GM21526 (cell line): Measurements from ENCODE around the gene LAMB1.
"Not testable (repeated sequence)": the region's sequence is repeated elsewhere in the genome, so short reads cannot be mapped to it uniquely, and the experiment has no call there.

Experiments
- ATAC-seq: cut with Tn5 transposase; IDR thresholded peaks from one replicate; pipeline ENCODE4 v1.9.1; 2021; ENCODE audit warnings: moderate library complexity; ENCODE audit not compliant: unreplicated experiment, low FRiP score

Gene LAMB1

DNA sequence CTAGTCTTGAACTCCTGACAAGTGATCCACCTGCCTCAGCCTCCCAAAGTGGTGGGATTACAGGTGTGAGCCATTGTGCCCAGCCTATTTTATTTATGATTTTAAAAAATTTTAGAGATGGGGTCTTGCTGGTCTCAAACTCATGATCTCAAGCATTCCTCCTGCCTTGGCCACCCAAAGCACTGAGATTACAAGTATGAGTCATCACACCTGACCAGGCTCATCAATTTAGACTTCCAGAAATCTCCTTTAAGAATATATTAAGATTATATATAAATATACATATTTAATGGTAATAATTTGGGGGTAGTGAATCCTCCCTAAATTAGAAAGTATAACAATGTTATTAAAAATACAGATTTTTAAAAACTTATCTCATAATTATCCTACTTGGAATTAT lies 29.1 kb downstream of the LAMB1 start:
- no peak for ATAC-seq

DNA sequence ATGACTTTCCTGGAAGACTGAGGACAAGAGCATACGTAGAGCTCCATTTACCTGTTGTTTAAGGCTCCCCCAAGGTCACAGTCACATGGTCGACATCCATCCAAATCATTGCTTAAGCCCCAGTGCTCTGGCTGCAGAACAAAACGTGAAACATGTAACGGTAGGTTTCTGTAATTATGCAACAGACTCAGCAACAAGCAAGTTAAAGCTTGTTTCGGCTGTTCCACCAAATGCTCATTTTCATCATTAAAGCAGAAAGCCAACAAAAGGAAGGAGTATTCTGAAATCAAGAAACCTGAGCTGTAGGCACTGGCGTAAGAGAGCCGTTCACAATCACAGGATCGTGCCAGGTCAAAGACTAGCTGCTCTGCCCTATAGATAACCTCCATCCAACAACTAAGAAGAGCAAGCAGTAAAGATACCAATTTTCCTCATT lies 30.0 kb downstream of the LAMB1 start:
- no peak for ATAC-seq

- no peak for ATAC-seq
Measured at GRCh38 chr7:107972075-107972482, 30.9 kb downstream of the LAMB1 start.

DNA sequence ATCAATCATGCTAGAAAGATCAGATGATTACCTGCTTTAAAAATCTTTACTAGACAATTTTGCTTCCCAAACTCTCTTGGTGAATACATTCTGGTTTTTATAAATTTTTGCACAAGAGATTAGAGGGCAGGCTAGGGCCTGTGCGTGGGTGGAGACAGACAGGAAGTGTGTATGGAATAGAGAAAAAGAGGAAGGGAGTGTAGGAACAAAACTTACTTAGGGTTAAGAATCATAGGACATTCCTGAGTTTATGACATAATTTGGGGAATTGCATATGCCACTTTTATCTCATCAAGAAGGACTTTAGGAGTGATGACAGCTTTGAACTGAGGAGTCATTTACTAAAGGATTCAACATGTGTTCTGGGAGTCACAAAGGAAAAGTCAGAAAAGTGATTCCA lies 31.3 kb downstream of the LAMB1 start:
- ATAC-seq = no peak

DNA sequence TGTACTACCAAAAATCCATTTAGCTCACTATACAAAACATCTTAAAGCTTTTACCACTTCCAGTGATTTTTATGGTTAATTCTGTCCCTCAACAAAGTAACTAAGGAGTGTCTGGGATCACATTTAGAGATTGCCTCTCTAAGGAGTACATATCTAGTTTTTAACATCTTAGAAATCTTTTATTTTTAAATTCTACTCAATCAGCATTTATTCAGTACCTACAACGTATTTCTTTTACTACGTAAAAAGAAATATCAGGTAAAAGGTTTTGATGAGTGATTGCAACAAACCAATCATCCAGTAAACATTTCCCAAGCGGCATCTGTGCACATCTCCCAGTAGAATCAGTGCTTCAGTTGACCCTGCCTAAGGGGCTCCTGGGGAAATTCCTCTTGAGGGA lies 31.9 kb downstream of the LAMB1 start:
- ATAC-seq = no peak

DNA sequence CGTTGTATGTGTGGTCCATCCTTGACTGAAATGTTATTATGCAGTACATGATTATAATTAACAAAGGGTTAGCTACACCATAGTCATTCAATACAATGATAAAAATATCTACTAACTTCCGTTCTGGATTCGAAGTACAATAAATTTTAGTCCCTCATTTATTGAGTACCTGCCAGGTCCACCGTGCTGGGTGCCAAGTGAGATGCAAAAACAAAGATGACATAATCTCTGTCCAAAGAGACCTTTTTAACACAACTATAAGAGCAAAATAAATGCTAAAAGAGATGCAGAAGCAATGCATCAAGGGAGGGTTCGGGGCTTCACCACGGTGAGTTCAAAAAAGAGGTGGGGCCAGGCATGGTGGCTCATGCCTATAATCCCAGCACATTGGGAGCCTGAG lies 33.1 kb downstream of the LAMB1 start:
- ATAC-seq = no peak

DNA sequence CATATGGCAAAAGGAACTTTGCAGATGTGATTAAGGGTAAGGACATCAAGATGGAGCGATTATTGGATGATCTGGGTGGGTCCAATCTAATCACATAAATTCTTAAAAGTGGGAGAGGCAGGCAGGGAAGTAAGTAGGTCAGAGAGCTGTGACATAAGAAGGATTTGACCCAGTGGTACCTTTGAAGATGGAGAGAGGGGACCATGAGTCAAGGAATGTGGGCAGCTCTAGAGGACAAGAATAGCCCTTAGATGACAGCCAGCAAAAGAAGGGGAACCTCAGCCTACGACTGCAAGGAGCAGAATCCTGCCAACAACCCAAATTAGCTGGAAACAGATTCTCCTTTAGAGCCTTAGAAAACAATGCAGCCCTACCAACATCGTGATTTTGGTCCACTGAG lies 34.5 kb downstream of the LAMB1 start:
- ATAC-seq = no peak

GRCh38 chr7:107967420-107967819 lies 35.5 kb downstream of the LAMB1 start:
- no peak for ATAC-seq

DNA sequence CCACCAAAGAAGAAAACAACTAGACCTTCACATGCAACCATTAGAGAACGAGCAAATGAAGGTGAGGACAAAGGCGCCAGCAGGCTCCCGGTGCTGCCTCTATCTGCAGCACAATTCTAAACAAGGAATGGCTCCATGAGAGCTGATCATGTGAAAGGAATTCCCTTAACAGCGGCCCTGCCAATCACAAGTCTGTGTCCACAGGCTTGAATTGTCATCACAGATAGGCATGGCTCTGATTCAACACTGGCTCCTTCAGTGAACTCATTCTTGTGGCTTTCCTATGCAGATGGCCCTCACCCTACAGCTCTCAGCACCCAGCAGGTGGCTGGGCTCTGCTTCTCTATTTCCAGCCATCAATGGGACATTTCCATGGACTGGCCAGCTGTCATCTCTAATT lies 36.2 kb downstream of the LAMB1 start:
- no peak for ATAC-seq

DNA sequence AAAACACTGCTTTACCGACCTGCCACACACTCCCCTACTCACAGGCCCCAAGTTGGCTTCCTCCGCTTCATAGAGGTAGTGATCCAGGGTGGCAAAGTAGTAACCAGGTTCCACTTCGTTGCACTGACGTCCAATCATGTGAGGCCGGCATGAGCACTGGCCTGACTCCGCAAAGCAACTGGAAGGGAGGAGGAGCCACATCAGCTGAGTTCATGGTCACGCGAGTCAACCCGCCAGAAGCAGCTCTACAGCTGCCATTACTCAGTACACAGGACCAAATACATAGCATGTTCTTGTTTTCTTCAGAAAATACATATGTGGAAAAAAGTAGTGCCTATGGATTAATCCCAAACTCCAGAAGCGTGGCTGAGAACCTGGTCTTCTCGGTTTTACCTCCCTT lies 38.5 kb downstream of the LAMB1 start:
- no peak for ATAC-seq

DNA sequence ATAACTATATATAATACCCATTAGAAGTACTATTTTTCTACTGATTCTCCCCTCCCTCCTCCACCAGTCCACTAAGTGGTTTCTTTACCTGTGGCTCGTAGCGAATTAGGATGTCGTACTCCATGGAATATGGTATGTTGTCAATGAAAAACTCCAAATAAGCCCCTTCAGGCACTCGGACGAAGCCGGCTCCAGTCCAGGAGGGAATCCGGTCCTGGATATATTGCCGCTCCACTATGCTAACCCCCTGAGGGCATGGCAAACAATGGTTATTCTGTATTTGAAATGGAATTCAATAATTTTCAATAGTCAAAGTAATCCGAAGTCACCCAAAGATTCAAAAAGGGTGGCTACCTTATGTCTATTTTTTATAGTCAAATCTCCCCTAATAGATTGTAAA lies 40.1 kb downstream of the LAMB1 start:
- no peak for ATAC-seq

- ATAC-seq = no peak
Measured at GRCh38 chr7:107961405-107961804, 41.6 kb downstream of the LAMB1 start.

GRCh38 chr7:107960272-107960671 lies 42.7 kb downstream of the LAMB1 start:
- ATAC-seq = no peak

- no peak for ATAC-seq
Measured at GRCh38 chr7:107959527-107959898, 43.4 kb downstream of the LAMB1 start.

DNA sequence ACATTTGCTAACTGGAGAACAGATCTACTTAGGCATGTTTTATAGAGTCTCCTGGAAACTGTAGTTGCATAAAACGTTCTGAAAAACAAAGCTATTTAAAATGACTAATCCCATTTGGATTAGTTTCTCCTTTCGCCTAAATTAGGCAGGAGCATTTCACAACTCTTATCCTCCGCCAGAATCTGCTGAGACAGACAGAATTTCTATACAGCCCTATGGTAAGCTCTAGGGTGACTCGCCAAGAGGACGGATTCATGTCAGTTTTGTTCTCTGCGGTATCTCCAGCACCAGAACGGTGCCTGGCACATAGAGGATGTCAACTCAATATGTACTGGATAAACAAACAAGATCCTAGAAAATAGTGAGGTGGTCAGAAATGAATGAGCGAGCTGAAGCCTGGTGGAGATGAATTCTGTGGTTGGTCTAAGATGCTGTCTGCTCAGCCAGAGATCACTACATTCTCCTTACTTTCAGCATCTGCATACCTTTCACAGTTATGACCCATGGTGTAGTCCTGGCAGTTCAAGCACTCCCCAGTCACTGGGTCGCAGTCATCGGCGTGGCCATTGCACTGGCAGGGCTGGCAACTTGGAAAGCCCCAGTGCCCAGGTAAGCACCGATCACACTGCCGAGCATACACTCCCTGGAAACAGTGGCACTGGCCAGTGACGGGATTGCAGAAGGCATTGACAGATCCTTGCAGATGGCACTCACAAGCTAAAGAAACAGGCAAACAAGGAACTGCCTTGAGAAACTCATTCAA lies 44.0 kb downstream of the LAMB1 start:
- no peak for ATAC-seq

- ATAC-seq = no peak
Measured at GRCh38 chr7:107957436-107957835, 45.5 kb downstream of the LAMB1 start.

DNA sequence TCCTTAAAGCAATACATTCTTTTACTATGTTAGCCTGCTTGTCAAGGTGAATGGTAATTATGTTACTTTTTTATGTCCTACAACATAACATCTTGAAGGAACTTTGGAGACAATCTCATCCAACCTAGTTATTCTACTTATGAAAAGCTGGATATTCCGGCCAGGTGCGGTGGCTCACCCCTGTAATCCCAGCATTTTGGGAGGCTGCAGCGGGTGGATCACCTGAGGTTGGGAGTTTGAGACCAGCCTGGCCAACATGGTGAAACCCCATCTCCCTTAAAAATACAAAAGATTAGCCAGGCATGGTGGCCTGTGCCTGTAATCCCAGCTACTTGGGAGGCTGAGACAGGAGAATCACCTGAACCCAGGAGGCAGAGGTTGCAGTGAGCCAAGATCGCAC lies 46.0 kb downstream of the LAMB1 start:
- not testable (repeated sequence) for ATAC-seq

GRCh38 chr7:107955394-107955793 lies 47.6 kb downstream of the LAMB1 start:
- no peak for ATAC-seq

DNA sequence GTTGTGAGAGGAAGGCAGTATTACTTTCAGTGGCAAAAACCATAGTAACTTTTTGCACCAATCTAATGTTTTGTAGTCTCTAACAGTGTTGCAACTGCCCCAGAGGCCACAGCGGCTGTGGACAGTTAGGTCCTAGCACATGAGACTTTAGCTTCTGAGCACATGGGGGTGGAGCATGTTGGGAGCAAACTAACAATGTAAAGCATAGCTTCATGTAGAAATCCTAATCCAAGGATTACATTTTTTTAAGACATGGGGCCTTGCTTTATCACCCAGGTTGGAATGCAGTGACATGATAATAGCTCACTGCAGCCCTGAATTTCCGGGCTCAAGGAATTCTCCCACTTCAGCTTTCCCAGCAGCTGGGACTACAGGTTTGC lies 49.0 kb downstream of the LAMB1 start:
- ATAC-seq = no peak

- ATAC-seq = no peak
Measured at GRCh38 chr7:107953265-107953923, 49.6 kb downstream of the LAMB1 start.

GRCh38 chr7:107951896-107952295 lies 51.1 kb downstream of the LAMB1 start:
- no peak for ATAC-seq

- no peak for ATAC-seq
Measured at GRCh38 chr7:107951172-107951787, 51.7 kb downstream of the LAMB1 start.
